ENCODE results near the gene HAO2. TPM values are rescaled to one million over a fixed set of nuclear protein-coding genes. Genes with fewer than 3 reads are reported as not detected.

The HAO2 gene
- total RNA-seq, 1 experiment from 2014 or later = 0.13 TPM

GRCh38 chr1:119327094-119327449 lies 41.5 kb upstream of the HAO2 start:
- Histone ChIP-seq H3K9ac (ENCODE audit: extremely low read depth, insufficient read length, low read length) (no peak overlapping the region), H3T11ph (ENCODE audit: low read length) (no peak overlapping the region), H3K9me3 (ENCODE audit: control insufficient read depth, low read depth, low read length) (no peaks in the 10 kb centered on the region), H3K23me2 (ENCODE audit: insufficient read length, low read depth, low read length, poor library complexity, severe bottlenecking) (peaks cover 10% of the 10 kb centered on the region), H3K4me1 (ENCODE audit: insufficient read depth, low read length) (peaks cover 11% of the 10 kb centered on the region; the same call in 1 of the 2 replicates), H3K4me2 (ENCODE audit: insufficient read depth, insufficient read length, low read length) (peak overlapping the region; percentile 55), H4K5ac (ENCODE audit: insufficient read length, low read depth, low read length) (no peak overlapping the region), H2BK5ac (ENCODE audit: insufficient read length, low read length) (no peak overlapping the region), H3K79me1 (ENCODE audit: insufficient read depth, low read depth, low read length, poor library complexity, severe bottlenecking) (no peaks in the 10 kb centered on the region), H2BK12ac (ENCODE audit: insufficient read length, low read depth, low read length) (no peak overlapping the region), H3K23ac (ENCODE audit: insufficient read length, low read depth, low read length) (no peak overlapping the region), H4K20me1 (ENCODE audit: control insufficient read depth, insufficient read depth, insufficient read length) (no peaks in the 10 kb centered on the region), H4K8ac (replicated peaks; ENCODE audit: insufficient read length, low read depth, low read length) (no peak overlapping the region), H2AK5ac (ENCODE audit: insufficient read length, low read length) (no peak overlapping the region), H2AFZ (ENCODE audit: low read length) (no peak overlapping the region), H2BK120ac (ENCODE audit: low read depth, low read length, poor library complexity, severe bottlenecking) (no peak overlapping the region), H3K27ac (ENCODE audit: insufficient read length, low read depth, low read length) (no peak overlapping the region), H4K91ac (ENCODE audit: insufficient read length, low read depth, low read length) (no peak overlapping the region), H3K18ac (ENCODE audit: insufficient read length, low read depth, low read length) (no peak overlapping the region), H3K4ac (ENCODE audit: low read depth, low read length) (no peak overlapping the region), H3K14ac (ENCODE audit: insufficient read depth, low read length) (no peak overlapping the region), H2BK15ac (ENCODE audit: low read depth, low read length) (no peak overlapping the region), H3K79me2 (ENCODE audit: insufficient read depth, low read length) (no peaks in the 10 kb centered on the region), H3K27me3 (ENCODE audit: insufficient read depth, low read length) (no peaks in the 10 kb centered on the region), H2BK20ac (ENCODE audit: low read depth, low read length, poor library complexity, severe bottlenecking) (no peak overlapping the region), H3K56ac (ENCODE audit: insufficient read length, low read depth, low read length) (no peak overlapping the region)
- Mint-ChIP-seq H3K9me3 (no peaks in the 10 kb centered on the region), H3K36me3 (ENCODE audit: insufficient read depth in 1 of 3, low read depth in 3 of 3) (peaks cover 0 to 2% (median 0%) of the 10 kb centered on the region in 3 experiments; a peak in 3 of 7 replicates), H3K27ac (peak overlapping the region in 2 of 3 experiments; percentile 46 to 91; a peak in 3 of 7 replicates), H3K4me1 (peaks cover 64 to 79% of the 10 kb centered on the region in 2 experiments), H3K4me3 (peak overlapping the region; percentile 71 to 79), H3K27me3 (ENCODE audit: low read depth) (no peaks in the 10 kb centered on the region)
- WGBS (ENCODE audit: extremely low coverage, insufficient read length, low lambda C conversion rate) = no CpG with 5 or more reads among the region's 18 CpGs
- peak; percentile 92 for DNase-seq
- TF ChIP-seq CTCF (conservative IDR thresholded peaks at IDR 0.05) = no peak
